GM19324 (cell line): ENCODE results near the gene LGALS9.
"Not testable (repeated sequence)": the region's sequence is repeated elsewhere in the genome, so short reads cannot be mapped to it uniquely, and the experiment has no call there.

Experiments used
- ATAC-seq: cut with Tn5 transposase; IDR thresholded peaks from one replicate; pipeline ENCODE4 v1.9.1; 2021; ENCODE audit warnings: mild to moderate bottlenecking, moderate library complexity; ENCODE audit not compliant: unreplicated experiment, low FRiP score

Gene LGALS9

GRCh38 chr17:27625856-27626255 is 5.1 kb upstream of the LGALS9 start:
- no peak for ATAC-seq

GRCh38 chr17:27627514-27627913 is 3.5 kb upstream of the LGALS9 start:
- ATAC-seq: no peak

- ATAC-seq: no peak
Measured at GRCh38 chr17:27628376-27628775, 2.6 kb upstream of the LGALS9 start.

- not testable (repeated sequence) for ATAC-seq
Measured at GRCh38 chr17:27629260-27629659, 1.7 kb upstream of the LGALS9 start.

GRCh38 chr17:27631411-27631760 is 398 bp downstream of the LGALS9 start:
- ATAC-seq: peak; percentile 39

- no peak for ATAC-seq
Measured at GRCh38 chr17:27631897-27632725, 1.1 kb downstream of the LGALS9 start.

- not testable (repeated sequence) for ATAC-seq
Measured at GRCh38 chr17:27632766-27633165, 1.8 kb downstream of the LGALS9 start.

GRCh38 chr17:27633312-27634025 is 2.5 kb downstream of the LGALS9 start:
- ATAC-seq: no peak

GRCh38 chr17:27634026-27634335 is 3.0 kb downstream of the LGALS9 start:
- no peak for ATAC-seq

GRCh38 chr17:27634776-27635175 is 3.8 kb downstream of the LGALS9 start:
- no peak for ATAC-seq

GRCh38 chr17:27635275-27635823 is 4.4 kb downstream of the LGALS9 start:
- ATAC-seq: no peak

- ATAC-seq: not testable (repeated sequence)
Measured at GRCh38 chr17:27636005-27636520, 5.1 kb downstream of the LGALS9 start.

GRCh38 chr17:27637818-27638217 is 6.8 kb downstream of the LGALS9 start:
- not testable (repeated sequence) for ATAC-seq

- not testable (repeated sequence) for ATAC-seq
Measured at GRCh38 chr17:27638415-27638914, 7.5 kb downstream of the LGALS9 start.

GRCh38 chr17:27640790-27641189 is 9.8 kb downstream of the LGALS9 start:
- ATAC-seq: no peak

- ATAC-seq: no peak
Measured at GRCh38 chr17:27644586-27644985, 13.6 kb downstream of the LGALS9 start.

GRCh38 chr17:27645621-27646020 is 14.6 kb downstream of the LGALS9 start:
- not testable (repeated sequence) for ATAC-seq

- ATAC-seq: no peak
Measured at GRCh38 chr17:27646232-27646631, 15.2 kb downstream of the LGALS9 start.

GRCh38 chr17:27647765-27648164 is 16.8 kb downstream of the LGALS9 start:
- no peak for ATAC-seq

- ATAC-seq: not testable (repeated sequence)
Measured at GRCh38 chr17:27649111-27649571, 18.2 kb downstream of the LGALS9 start.

GRCh38 chr17:27649929-27650328 is 18.9 kb downstream of the LGALS9 start:
- no peak for ATAC-seq
